Muscle of arm (tissue), 12 donors: ENCODE measurements around the gene NCKAP5L. TPM values are rescaled to one million over a fixed set of nuclear protein-coding genes. Genes with fewer than 3 reads are reported as not detected.

Experiments
- DNase-seq: peaks from one replicate; pipeline ENCODE4 v3.0.0-alpha.2; 2013
- polyA plus RNA-seq, 12 donors: library from polyadenylated mRNA; unstranded; fragments of 120-200 nt; gene quantifications; one replicate each; pipeline ENCODE4 v1.2.1, GENCODE V29; 2013; ENCODE audit not compliant: insufficient read length in 12 of 12

NCKAP5L gene
- polyA plus RNA-seq, 12 donors, result 22.5 to 51.4 (median 30.0) TPM; not detected in 1

- DNase-seq, result no peak
Measured at GRCh38 chr12:49801141-49802063, 26.8 kb downstream of the NCKAP5L start.

- no peak for DNase-seq
Measured at GRCh38 chr12:49800421-49801140, 27.6 kb downstream of the NCKAP5L start.

DNA sequence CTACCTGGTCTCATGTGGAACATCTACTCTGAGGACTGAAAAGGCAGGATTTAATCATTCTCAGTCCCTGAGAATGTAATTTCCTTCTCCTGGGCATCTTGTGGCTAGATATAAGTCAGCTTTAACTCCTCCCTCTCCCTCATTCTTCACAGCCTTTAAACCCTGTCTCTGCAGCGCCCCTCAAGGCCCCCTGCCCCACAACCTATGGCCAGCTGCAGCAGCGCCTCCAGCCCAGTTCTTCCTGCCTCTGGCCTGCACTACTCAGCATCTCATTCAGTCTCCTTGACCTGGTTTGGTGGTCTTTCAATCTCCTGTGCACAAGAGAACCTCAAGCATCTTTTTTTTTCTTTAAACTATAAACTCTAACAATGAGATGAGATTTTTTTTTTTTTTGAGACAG, 29.3 kb downstream of the NCKAP5L start:
- no peak for DNase-seq

GRCh38 chr12:49798248-49798647, 30.0 kb downstream of the NCKAP5L start:
- DNase-seq, result no peak

DNA sequence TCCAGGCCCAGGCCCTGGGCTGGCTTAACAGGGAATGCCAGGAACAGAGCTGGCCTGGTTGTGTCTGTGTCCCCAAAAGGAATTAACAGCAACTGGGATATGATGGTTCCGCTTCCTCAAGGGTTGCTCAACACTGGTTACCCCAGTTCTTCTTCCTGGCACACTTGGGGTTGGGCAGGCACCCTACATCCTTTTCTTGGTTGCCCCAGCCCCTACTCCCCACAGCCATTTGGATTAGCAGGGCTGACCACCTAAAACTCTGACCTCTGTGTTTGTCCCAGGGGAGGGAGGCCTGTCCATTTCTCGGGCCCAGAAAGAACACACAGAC, 30.8 kb downstream of the NCKAP5L start:
- no peak for DNase-seq

DNA sequence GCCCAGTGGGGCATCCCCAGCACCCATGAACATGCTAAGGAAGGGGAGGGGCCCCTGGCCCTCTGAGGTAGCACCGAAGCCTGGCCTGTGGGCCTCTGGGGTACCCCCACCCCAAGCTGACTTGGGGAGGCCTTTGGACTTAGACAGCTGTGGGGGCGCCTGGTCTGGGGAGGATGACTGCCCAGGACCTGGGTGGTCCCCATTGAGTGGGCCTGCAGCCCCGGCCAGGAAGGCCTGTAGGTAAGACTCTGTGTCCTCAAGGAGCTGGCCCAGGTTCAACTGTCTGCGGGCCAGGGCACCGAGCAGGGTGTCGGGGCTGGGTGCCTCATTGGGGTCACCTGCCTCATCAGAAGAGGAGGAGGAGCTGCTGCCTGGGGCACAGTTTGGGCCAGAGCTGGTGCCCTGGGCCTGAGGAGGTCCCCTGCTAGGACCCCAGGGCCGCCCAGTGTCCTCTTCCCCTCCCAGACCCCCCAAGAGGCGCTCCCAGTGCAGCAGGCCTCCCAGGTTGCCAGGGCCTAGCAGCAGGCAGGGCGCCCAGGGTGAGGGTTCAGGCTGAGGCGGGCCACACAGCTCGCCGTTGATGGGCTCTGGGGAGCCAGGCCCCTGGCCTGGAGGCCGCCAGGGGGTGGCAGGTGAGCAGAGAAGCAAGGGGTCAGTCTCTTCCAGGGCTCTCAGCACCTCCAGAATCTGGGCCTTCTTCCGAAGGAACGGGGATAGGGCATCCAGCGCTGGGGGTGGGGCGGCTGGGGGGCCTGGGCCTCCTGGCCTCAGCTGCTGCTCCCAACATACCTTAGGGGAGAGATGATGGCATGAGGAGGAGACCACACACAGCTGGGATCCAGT, 31.4 kb downstream of the NCKAP5L start:
- no peak for DNase-seq

GRCh38 chr12:49796155-49796554, 32.1 kb downstream of the NCKAP5L start:
- no peak for DNase-seq

- no peak for DNase-seq
Measured at GRCh38 chr12:49795654-49796105, 32.5 kb downstream of the NCKAP5L start.

GRCh38 chr12:49794811-49795653, 33.2 kb downstream of the NCKAP5L start:
- DNase-seq, result no peak

DNA sequence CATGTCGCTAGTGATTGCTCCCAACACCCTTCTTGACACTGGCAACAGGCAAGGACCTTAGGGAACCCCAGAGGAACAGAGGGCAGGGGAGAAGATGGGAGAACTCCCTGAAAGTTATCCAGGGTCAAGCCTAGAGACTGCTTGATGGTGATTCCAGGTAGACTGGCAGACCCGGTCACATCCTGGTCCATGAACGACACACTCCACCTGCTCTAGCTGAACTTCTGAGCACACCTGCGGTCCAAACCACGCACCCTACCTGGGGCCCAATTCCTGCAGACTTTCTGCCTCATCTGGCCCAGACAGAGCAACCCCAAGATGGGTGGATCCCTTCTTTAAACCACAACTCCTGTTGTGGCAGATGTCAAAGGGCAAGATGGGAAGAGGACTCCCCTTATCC, 34.2 kb downstream of the NCKAP5L start:
- no peak for DNase-seq

GRCh38 chr12:49793620-49794019, 34.6 kb downstream of the NCKAP5L start:
- no peak for DNase-seq

DNA sequence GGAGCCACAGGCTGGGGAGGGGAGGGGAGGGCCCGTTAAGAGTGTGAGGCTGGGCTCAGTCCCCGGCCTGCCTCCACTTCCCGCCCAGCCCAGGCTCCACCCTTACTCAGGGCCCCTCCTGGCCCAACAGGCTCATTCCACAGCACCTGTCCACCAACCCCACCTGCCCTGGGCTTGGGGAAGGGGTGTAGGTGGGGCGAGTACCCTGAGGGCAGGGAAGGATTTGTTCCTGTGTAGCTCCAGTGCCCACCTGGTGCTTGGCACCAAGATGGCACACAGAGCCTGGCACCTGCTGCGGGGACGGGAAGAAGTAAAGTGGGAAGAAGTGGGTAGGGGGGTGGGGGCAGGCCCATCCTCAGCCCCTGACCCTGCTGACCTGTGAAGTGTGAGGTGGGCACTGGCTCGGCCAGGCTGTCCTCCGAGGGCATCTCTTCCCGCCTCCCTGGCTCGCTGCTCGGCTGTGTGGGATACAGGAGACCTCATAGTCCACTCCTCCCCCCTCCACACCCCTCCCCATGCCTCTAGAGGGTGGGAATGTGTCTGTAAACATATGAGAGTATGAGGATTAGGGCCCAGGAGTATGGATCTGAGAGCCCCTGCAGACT, 35.1 kb downstream of the NCKAP5L start:
- DNase-seq, result no peak

- DNase-seq, result no peak
Measured at GRCh38 chr12:49792181-49792970, 35.8 kb downstream of the NCKAP5L start.

GRCh38 chr12:49791700-49792099, 36.5 kb downstream of the NCKAP5L start:
- DNase-seq, result no peak

GRCh38 chr12:49790741-49791555, 37.3 kb downstream of the NCKAP5L start:
- no peak for DNase-seq

DNA sequence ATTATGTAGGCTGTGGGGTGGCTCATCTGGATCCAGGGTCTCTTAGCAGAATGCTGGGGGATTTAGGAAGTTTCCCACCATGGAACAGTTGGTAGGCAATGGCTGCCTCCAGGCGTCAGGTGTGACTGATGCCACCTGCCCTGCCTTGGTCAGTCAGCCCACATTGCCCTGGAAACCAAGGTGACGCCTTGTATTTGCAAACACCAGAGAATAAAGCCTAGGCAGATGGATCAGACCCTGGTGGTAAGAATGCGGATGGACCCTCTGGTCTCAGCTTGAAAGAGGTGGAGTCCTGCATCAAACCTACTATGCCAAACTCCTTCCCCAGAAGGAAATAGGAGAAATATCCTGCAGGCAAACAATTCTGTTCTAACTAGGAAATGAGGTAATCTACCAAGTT, 38.2 kb downstream of the NCKAP5L start:
- no peak for DNase-seq

- no peak for DNase-seq
Measured at GRCh38 chr12:49787672-49788071, 40.5 kb downstream of the NCKAP5L start.

DNA sequence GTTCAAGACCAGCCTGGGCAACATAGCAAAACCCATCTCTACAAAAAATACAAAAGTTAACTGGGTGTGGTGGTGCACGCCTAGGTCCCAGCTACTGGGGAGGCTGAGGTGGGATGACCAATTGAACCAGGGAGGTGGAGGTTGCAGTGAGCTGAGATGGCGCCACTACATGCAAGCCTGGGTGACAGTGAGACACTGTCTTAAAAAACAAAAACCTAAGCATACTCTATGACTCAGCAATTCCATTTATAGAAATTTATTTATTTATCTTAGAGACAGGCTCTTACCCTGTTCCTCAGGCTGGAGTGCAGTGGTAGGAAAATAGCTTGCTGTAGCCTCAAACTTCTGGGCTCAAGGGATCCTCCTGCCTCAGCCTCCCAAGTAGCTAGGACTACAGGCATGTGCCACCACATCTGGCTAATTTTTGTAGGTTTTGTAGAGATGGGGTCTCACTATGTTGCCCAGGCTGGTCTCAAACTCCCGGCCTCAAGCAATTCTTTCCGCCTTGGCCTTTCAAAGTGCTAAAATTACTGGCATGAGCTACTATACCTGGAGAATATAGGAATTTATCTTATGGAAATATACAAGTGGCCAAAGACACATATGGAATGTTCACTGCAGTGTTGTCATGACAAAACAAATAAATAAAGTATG, 43.3 kb downstream of the NCKAP5L start:
- no peak for DNase-seq
